ENCODE data around the gene PFDN5.

GRCh38 chr12:53295891-53296219, 513 bp downstream of the PFDN5 start:
- TF ChIP-seq, protein P1, sequence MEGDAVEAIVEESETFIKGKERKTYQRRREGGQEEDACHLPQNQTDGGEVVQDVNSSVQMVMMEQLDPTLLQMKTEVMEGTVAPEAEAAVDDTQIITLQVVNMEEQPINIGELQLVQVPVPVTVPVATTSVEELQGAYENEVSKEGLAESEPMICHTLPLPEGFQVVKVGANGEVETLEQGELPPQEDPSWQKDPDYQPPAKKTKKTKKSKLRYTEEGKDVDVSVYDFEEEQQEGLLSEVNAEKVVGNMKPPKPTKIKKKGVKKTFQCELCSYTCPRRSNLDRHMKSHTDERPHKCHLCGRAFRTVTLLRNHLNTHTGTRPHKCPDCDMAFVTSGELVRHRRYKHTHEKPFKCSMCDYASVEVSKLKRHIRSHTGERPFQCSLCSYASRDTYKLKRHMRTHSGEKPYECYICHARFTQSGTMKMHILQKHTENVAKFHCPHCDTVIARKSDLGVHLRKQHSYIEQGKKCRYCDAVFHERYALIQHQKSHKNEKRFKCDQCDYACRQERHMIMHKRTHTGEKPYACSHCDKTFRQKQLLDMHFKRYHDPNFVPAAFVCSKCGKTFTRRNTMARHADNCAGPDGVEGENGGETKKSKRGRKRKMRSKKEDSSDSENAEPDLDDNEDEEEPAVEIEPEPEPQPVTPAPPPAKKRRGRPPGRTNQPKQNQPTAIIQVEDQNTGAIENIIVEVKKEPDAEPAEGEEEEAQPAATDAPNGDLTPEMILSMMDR (conservative IDR thresholded peaks at IDR 0.05; ENCODE audit: low read depth, low read length), result no peak
- no peak for TF ChIP-seq EZH2 (IDR thresholded peaks at IDR 0.05; ENCODE audit: low read length, unreplicated experiment)

Data from PC-3 (cell line).